ENCODE results near the gene GCNA. TPM values are rescaled to one million over a fixed set of nuclear protein-coding genes. Genes with fewer than 3 reads are reported as not detected.

GCNA gene
- total and polyA plus RNA-seq, 10 of the 15 experiments (the other 5 are each of a cell fraction or from before 2014, with no cell fraction given), result 0.37 to 1.6 (median 0.90) TPM

GRCh38 chrX:71618303-71618721, 40.1 kb downstream of the GCNA start, which contains the start of gene CXCR3 (continued):
- TF ChIP-seq MYB (IDR thresholded peaks at IDR 0.05; ENCODE audit: borderline replicate concordance, low read depth, low read length), result no peak
- TF ChIP-seq CUX1 (IDR thresholded peaks at IDR 0.05; ENCODE audit: insufficient replicate concordance, low read depth, low read length), result no peak
- no peak; the same call in 1 of the 2 replicates for TF ChIP-seq RB1 (IDR thresholded peaks at IDR 0.05; ENCODE audit: borderline replicate concordance)
- TF ChIP-seq RFX5 (IDR thresholded peaks at IDR 0.05; ENCODE audit: low read depth, low read length), result no peak
- TF ChIP-seq SIN3A (IDR thresholded peaks at IDR 0.05; ENCODE audit: low read depth, low read length), result 0 out of 2 replicates have a peak, but pooled peaks have one; percentile 17
- TF ChIP-seq POLR2AphosphoS2 (IDR thresholded peaks at IDR 0.05; ENCODE audit: low read depth, low read length), result no peak
- TF ChIP-seq PRDM15 (CRISPR knock-in tag; IDR thresholded peaks at IDR 0.05), result no peak
- no peak for TF ChIP-seq YY1 (IDR thresholded peaks at IDR 0.05; ENCODE audit: low read depth, low read length)
- TF ChIP-seq KAT2A (conservative IDR thresholded peaks at IDR 0.05; ENCODE audit: control insufficient read depth, low read depth, low read length), result no peak
- TF ChIP-seq PKNOX1 (IDR thresholded peaks at IDR 0.05), result no peak; the same call in 1 of the 2 replicates
- TF ChIP-seq HDAC2 (IDR thresholded peaks at IDR 0.05), result no peak
- TF ChIP-seq SREBF2 (IDR thresholded peaks at IDR 0.05; ENCODE audit: low read length), result no peak
- peak; percentile 88 for TF ChIP-seq BCL11A (IDR thresholded peaks at IDR 0.05; ENCODE audit: low read depth, low read length)
- TF ChIP-seq ZNF622 (IDR thresholded peaks at IDR 0.05), result no peak
- TF ChIP-seq ZBTB40 (IDR thresholded peaks at IDR 0.05; ENCODE audit: borderline replicate concordance), result no peak
- no peak; the same call in none of the 2 replicates for TF ChIP-seq GATAD2B (conservative IDR thresholded peaks at IDR 0.05; ENCODE audit: low read depth)
